K562 (cell line): ENCODE results near the gene AGAP4. TPM values are rescaled to one million over a fixed set of nuclear protein-coding genes. Genes with fewer than 3 reads are reported as not detected.
A peak's percentile ranks its signal among the peaks of the same experiment; 100 is the strongest.
"Not testable (repeated sequence)": the region's sequence is repeated elsewhere in the genome, so short reads cannot be mapped to it uniquely, and the experiment has no call there.

Experiments
- ATAC-seq: fragments of 200-7000 bp; cut with Tn5 transposase; 3 replicates; pipeline ENCODE4 v1.9.1; 2020; ENCODE audit warnings: moderate library complexity
- Bru-seq: library from RNA; stranded (reverse); fragments of 400-500 nt; gene quantifications from one replicate; lab custom pipeline; 2021; lab: Mats Ljungman, UMichigan
- BruChase-seq, 2 experiments: library from RNA; stranded (reverse); fragments of 400-500 nt; gene quantifications; one replicate each; lab custom pipeline; 2021; lab: Mats Ljungman, UMichigan
- BruUV-seq: library from RNA; stranded (reverse); fragments of 400-500 nt; replicated peaks from 2 replicates; lab custom pipeline; 2021; lab: Mats Ljungman, UMichigan
- CTCF ChIA-PET: fragments of 300-600 bp; formaldehyde crosslinking; extraction: SDS; loops from one replicate; lab custom pipeline; 2021; ENCODE audit warnings: low intra/inter-chr PET ratio; lab: Yijun Ruan, JAX
- POLR2A ChIA-PET: fragments of 300-600, 350-650 bp; sonication (Branson Sonifier 250); formaldehyde crosslinking; extraction: SDS; loops from one replicate; lab custom pipeline; 2021; ENCODE audit warnings: antibody characterized with exemption, inconsistent platforms; lab: Yijun Ruan, JAX
- DNase-seq, 4 experiments: peaks; one replicate each; pipeline versions ENCODE4 v3.0.0 to v3.0.0-alpha.2; 2011 to 2018; ENCODE audit warnings: low spot score in 3 of 4, mixed read lengths in 3 of 4; ENCODE audit errors: extremely low read depth in 1 of 4
- FAIRE-seq: peaks from 2 replicates; lab custom pipeline; 2011; peaks lifted over from hg19 to GRCh38; lab: Jason Lieb, UNC
- H2AFZ ChIP-seq: 2 replicates; pipeline ENCODE4 v1.6.0; 2011; ENCODE audit warnings: low read depth, low read length, control low read depth, inconsistent platforms
- H3K27ac ChIP-seq: fragments of 200-600 bp; 3 replicates; pipeline ENCODE4 v1.8.0; 2011; ENCODE audit warnings: low read depth, mild to moderate bottlenecking, control low read depth, inconsistent platforms, low read length, moderate library complexity, mixed read lengths; ENCODE audit errors: extremely low read depth
- H3K27me3 ChIP-seq, 2 experiments: fragments of 300-600 bp in 1 of 2; 2 replicates in 1 of 2; 3 replicates in 1 of 2; pipeline versions ENCODE4 v1.6.0 to v1.8.0; 2011; ENCODE audit warnings: inconsistent platforms in 2 of 2, low read length in 2 of 2, mild to moderate bottlenecking in 1 of 2, mixed read lengths in 1 of 2, moderate library complexity in 1 of 2; ENCODE audit not compliant: control insufficient read depth in 2 of 2, insufficient read depth in 2 of 2
- H3K36me3 ChIP-seq: fragments of 300-600 bp; 3 replicates; pipeline ENCODE4 v1.8.0; 2011; ENCODE audit warnings: mild to moderate bottlenecking, low read length, inconsistent platforms; ENCODE audit not compliant: control insufficient read depth, insufficient read depth
- H3K4me1 ChIP-seq, 2 experiments: fragments of 200-600 bp in 1 of 2; replicated peaks in 1 of 2; 2 replicates in 1 of 2; 3 replicates in 1 of 2; pipeline versions ENCODE4 v1.5.1 to v1.8.0; 2011; ENCODE audit warnings: inconsistent platforms in 2 of 2, low read length in 2 of 2, mild to moderate bottlenecking in 1 of 2, mixed read lengths in 1 of 2, moderate library complexity in 1 of 2; ENCODE audit not compliant: control insufficient read depth in 2 of 2, insufficient read depth in 2 of 2
- H3K4me2 ChIP-seq: 2 replicates; pipeline ENCODE4 v1.6.1; 2011; ENCODE audit warnings: low read length, control low read depth, inconsistent platforms, mixed read lengths; ENCODE audit not compliant: insufficient read depth
- H3K4me3 ChIP-seq: fragments of 200-600 bp; sonication (generic), shearing (Covaris generic); 2 replicates; pipeline ENCODE4 v1.5.1; 2016; ENCODE audit warnings: control low read depth, inconsistent platforms
- H3K79me2 ChIP-seq: fragments of 200-600 bp; 3 replicates; pipeline ENCODE4 v1.8.0; 2011; ENCODE audit warnings: low read length, inconsistent platforms; ENCODE audit not compliant: control insufficient read depth, insufficient read depth
- H3K9ac ChIP-seq, 2 experiments: 2 replicates each; pipeline versions ENCODE4 v1.6.0 to v1.6.1; 2011; ENCODE audit warnings: low read depth in 2 of 2, low read length in 2 of 2, control low read depth in 1 of 2, inconsistent platforms in 1 of 2, mild to moderate bottlenecking in 1 of 2, mixed read lengths in 1 of 2; ENCODE audit not compliant: insufficient read depth in 1 of 2
- H3K9me1 ChIP-seq: one replicate; pipeline ENCODE4 v1.6.0; 2011; ENCODE audit warnings: inconsistent platforms, mild to moderate bottlenecking, low read length, moderate library complexity; ENCODE audit not compliant: control insufficient read depth, insufficient read depth
- H3K9me3 ChIP-seq: replicated peaks from 2 replicates; pipeline ENCODE4 v1.5.1; 2011; ENCODE audit warnings: low read depth, low read length, inconsistent platforms; ENCODE audit not compliant: control insufficient read depth, insufficient read depth
- H4K20me1 ChIP-seq: replicated peaks from 2 replicates; pipeline ENCODE4 v1.6.1; 2011; ENCODE audit warnings: low read length, inconsistent platforms, mixed read lengths; ENCODE audit not compliant: control insufficient read depth, insufficient read depth
- WGBS: fragments of 100-300 bp; shearing (Covaris generic); methylation state at CpG from one replicate; pipeline ENCODE4 v1.1.6; 2016; ENCODE audit warnings: low coverage, mixed read lengths; ENCODE audit not compliant: insufficient coverage; ENCODE audit errors: missing lambda C conversion rate; 5-methylcytosine and 5-hydroxymethylcytosine counted together
- in situ Hi-C: fragments of 300-500 bp; cut with MboI; formaldehyde crosslinking; loops from 4 replicates; pipeline ENCODE4 v1.15.0; 2018; ENCODE audit warnings: inconsistent platforms, mixed read lengths
- intact Hi-C: fragments of 100-400 bp; cut with micrococcal nuclease; formaldehyde crosslinking; loops from 2 replicates; pipeline ENCODE4 v1.14.2; 2022
- long read RNA-seq, 3 experiments: library from polyadenylated mRNA in 2 of 3; library from RNA in 1 of 3; unstranded in 2 of 3; stranded (forward) in 1 of 3; transcript quantifications; one replicate each; pipeline ENCODE4 v2.0.0, GENCODE V29; 2019 to 2022
- polyA minus RNA-seq, 3 experiments: library from RNA; depleted of rRNA, polyadenylated mRNA; stranded (reverse); fragments of >200 nt; gene quantifications; 2 replicates each; pipeline ENCODE4 v1.2.3, GENCODE V29; 2011
- polyA plus RNA-seq, 8 experiments: library from polyadenylated mRNA; depleted of rRNA in 4 of 8; stranded (reverse) in 5 of 8; unstranded in 3 of 8; fragments of >200 nt; fragmentation: Nextera tagmentation in 2 of 8; fragmentation: Illumina TruSeq in 1 of 8; extraction: Ambion mirVana in 2 of 8; extraction: Trizol in 1 of 8; gene quantifications; 2 replicates each; pipeline versions ENCODE4 v1.2.1 to v1.2.3, GENCODE V29; 2011 to 2014; ENCODE audit warnings: inconsistent platforms in 1 of 8, missing spikeins in 1 of 8
- total RNA-seq, 7 experiments: library from RNA; depleted of rRNA in 6 of 7; stranded (reverse); fragments of >200 nt in 6 of 7; fragmentation: Illumina TruSeq in 2 of 7; extraction: Trizol in 2 of 7; gene quantifications; 2 replicates each; pipeline versions ENCODE4 v1.2.1 to v1.2.3, GENCODE V29; 2011 to 2021; ENCODE audit warnings: low replicate concordance in 1 of 7

Gene AGAP4
- 41.4 and 98.0 TPM in 2 replicates for total RNA-seq (2011; cell fraction: chromatin; rRNA removed; ENCODE audit: low replicate concordance)
- total RNA-seq (2011; cell fraction: nucleolus; rRNA removed), result 25.2 and 29.5 TPM in 2 replicates
- total RNA-seq (2011; cell fraction: nucleoplasm; rRNA removed), result 27.5 and 36.4 TPM in 2 replicates
- total RNA-seq (2014; rRNA removed) (11.9 and 14.2 TPM in 2 replicates), total RNA-seq (2014; rRNA removed; fragmentation: Illumina TruSeq; extraction: Trizol) (13.7 and 16.7 TPM in 2 replicates), total RNA-seq (2015; rRNA removed; fragmentation: Illumina TruSeq; extraction: Trizol) (15.1 and 18.0 TPM in 2 replicates), total RNA-seq (2021) (20.8 and 22.0 TPM in 2 replicates), polyA plus RNA-seq (2011; rRNA removed) (41.6 and 46.6 TPM in 2 replicates), polyA plus RNA-seq (2014; fragmentation: Illumina TruSeq; extraction: Trizol) (17.5 and 18.0 TPM in 2 replicates), polyA plus RNA-seq (2014; fragmentation: Nextera tagmentation; extraction: Ambion mirVana) (1 to 10 TPM; 1.5 to 6.0 TPM), polyA plus RNA-seq (2014; rRNA removed) (22.7 and 26.6 TPM in 2 replicates), polyA minus RNA-seq (2011; rRNA and poly(A)+ RNA removed) (11.2 and 12.9 TPM in 2 replicates), Bru-seq, nascent RNA (percentile 67 among the genes with signal in this experiment), BruChase-seq, experiment 1, labeled RNA remaining after a 2-hour chase (percentile 79 among the genes with signal in this experiment), BruChase-seq, experiment 2, labeled RNA remaining after a 6-hour chase (percentile 82 among the genes with signal in this experiment)
- 11.9 and 17.0 TPM in 2 replicates for polyA plus RNA-seq (2011; cell fraction: cytosol; rRNA removed)
- 135 and 145 TPM in 2 replicates for polyA plus RNA-seq (2011; cell fraction: nucleus; rRNA removed)
- polyA plus RNA-seq (2012), result 19.3 and 24.4 TPM in 2 replicates
- 6.5 and 7.7 TPM in 2 replicates for polyA minus RNA-seq (2011; cell fraction: cytosol; rRNA and poly(A)+ RNA removed)
- 11.0 and 20.1 TPM in 2 replicates for polyA minus RNA-seq (2011; cell fraction: nucleus; rRNA and poly(A)+ RNA removed)
- long read RNA-seq, experiment 1, partial matches to known transcripts, result 0 of 11 reads
- long read RNA-seq, experiment 1, other reads (novel, unspliced or antisense), result 11 of 11 reads
- long read RNA-seq, experiment 2, partial matches to known transcripts, result 0 of 3 reads
- long read RNA-seq, experiment 2, other reads (novel, unspliced or antisense), result 3 of 3 reads
- long read RNA-seq, experiment 3, partial matches to known transcripts, result 1 of 2 reads
- long read RNA-seq, experiment 3, other reads (novel, unspliced or antisense), result 1 of 2 reads

- ATAC-seq, BruUV-seq: not testable (repeated sequence)
These were observed at the start of gene AGAP4 for GRCh38 chr10:45847400-45847799. Gene AGAP4, minus strand, starts transcription at chr10:45847500. Its CDS starts 153 bp downstream, at chr10:45847347.

GRCh38 chr10:45890721-45891120, 43.4 kb upstream of the AGAP4 start:
- H3K4me3 ChIP-seq, FAIRE-seq, H3K9me1 ChIP-seq, BruUV-seq, H3K9ac ChIP-seq, H3K36me3 ChIP-seq, H2AFZ ChIP-seq, H3K27ac ChIP-seq, H3K4me1 ChIP-seq, in situ Hi-C loops, intact Hi-C loops, H3K4me2 ChIP-seq, ATAC-seq, DNase-seq, H3K79me2 ChIP-seq, CTCF ChIA-PET, POLR2A ChIA-PET, H3K9me3 ChIP-seq, H3K27me3 ChIP-seq, H4K20me1 ChIP-seq: not testable (repeated sequence)
- WGBS, result 99% methylated on average over 4 of the region's 4 CpGs

More at GRCh38 chr10:45847400-45847799, at the start of gene AGAP4:
- H3K4me2 ChIP-seq, H3K27ac ChIP-seq, H3K27me3 ChIP-seq, POLR2A ChIA-PET, H3K36me3 ChIP-seq, H3K9me1 ChIP-seq, H3K79me2 ChIP-seq, H3K9ac ChIP-seq, H4K20me1 ChIP-seq, CTCF ChIA-PET, in situ Hi-C loops, H2AFZ ChIP-seq, H3K4me1 ChIP-seq, intact Hi-C loops, DNase-seq, H3K4me3 ChIP-seq, H3K9me3 ChIP-seq, FAIRE-seq: not testable (repeated sequence)
- WGBS, result no CpG with 5 or more reads among the region's 15 CpGs

GRCh38 chr10:45889539-45890230, 42.4 kb upstream of the AGAP4 start:
- H3K36me3 ChIP-seq, H3K9ac ChIP-seq, H4K20me1 ChIP-seq, DNase-seq, H3K4me1 ChIP-seq, H3K27me3 ChIP-seq, H3K9me3 ChIP-seq, H3K27ac ChIP-seq, FAIRE-seq, CTCF ChIA-PET, intact Hi-C loops, BruUV-seq, H3K4me3 ChIP-seq, in situ Hi-C loops, POLR2A ChIA-PET, H3K79me2 ChIP-seq, ATAC-seq, H3K9me1 ChIP-seq, H2AFZ ChIP-seq, H3K4me2 ChIP-seq: not testable (repeated sequence)
- WGBS, result 89% methylated on average over 1 of the region's 1 CpG
